NT2/D1 (cell line): ENCODE measurements around the gene CREB3L2.

Experiments
- SUZ12 ChIP-seq: IDR thresholded peaks from 2 replicates; pipeline ENCODE4 v1.6.1; 2011; ENCODE audit not compliant: insufficient read length, insufficient read depth; ENCODE audit errors: extremely low read depth
- YY1 ChIP-seq: IDR thresholded peaks from 2 replicates; pipeline ENCODE4 v1.6.1; 2011; ENCODE audit not compliant: insufficient read length, insufficient read depth
- ZNF274 ChIP-seq: IDR thresholded peaks from 2 replicates; pipeline ENCODE4 v1.6.1; 2011; ENCODE audit warnings: mild to moderate bottlenecking, low read depth, low read length

DNA sequence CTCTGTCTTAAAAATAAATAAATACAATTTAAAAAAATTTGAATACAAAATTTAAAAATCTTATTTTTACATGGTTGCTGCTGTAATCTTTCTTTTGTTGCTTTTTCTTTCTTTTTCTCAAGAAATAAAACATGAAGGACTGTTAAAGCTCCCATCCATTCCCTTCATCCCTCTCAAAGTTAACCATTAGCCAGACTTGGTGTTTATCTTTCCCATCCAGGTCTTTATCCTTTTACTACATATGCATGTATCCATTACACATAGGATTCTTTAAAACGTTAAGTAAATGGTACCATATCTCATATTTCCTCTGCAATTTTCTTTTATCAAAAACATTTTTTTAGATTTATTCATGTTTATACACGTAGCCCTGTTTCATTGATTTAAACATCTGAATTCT lies 70.1 kb downstream of the CREB3L2 start:
- no peak for TF ChIP-seq YY1
- TF ChIP-seq ZNF274 = no peak
- no peak for TF ChIP-seq SUZ12
